Measurements from ENCODE around the gene FHL1. TPM values are rescaled to one million over a fixed set of nuclear protein-coding genes. Genes with fewer than 3 reads are reported as not detected.

FHL1 gene
- total and polyA plus RNA-seq, 2 of the 4 experiments (the other 2 are of a cell fraction): 69.4 to 72.9 TPM

DNA sequence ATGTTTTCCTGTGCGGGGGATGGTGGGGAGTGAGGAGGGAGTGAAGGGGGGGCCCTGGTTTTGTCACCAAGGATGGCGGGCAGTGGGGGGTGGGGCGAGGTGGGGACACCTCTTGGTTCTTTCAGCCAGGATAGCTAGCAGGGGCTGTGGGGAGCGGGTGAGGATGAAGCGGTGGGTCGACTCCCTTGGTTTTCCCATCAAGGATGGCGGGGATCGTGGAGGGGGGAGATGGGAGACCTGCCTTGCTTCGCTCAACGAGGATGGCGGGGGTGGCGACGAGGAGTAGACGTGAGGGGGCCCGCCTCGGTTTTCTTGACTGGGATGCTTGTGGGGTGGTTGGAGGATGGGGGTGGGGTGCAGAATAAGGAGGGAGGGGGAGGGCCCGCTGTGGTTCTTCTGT, 643 bp downstream of the FHL1 start:
- peak overlapping the region; percentile 67 for H2AK5ac ChIP-seq (ENCODE audit: low read depth, low read length)
- intact Hi-C loops (cut with micrococcal nuclease): loop anchor here (2.0 kb wide), 1 partner anchor 93 kb away; no protein-coding TSS in a partner anchor
- H3K14ac ChIP-seq (replicated peaks; ENCODE audit: low read depth, low read length): no peak overlapping the region
- H2BK20ac ChIP-seq (ENCODE audit: low read depth, low read length): no peak overlapping the region
- no peak for TF ChIP-seq CHD1 (IDR thresholded peaks at IDR 0.05; ENCODE audit: low read depth, low read length)
- no peak for TF ChIP-seq RFX5 (IDR thresholded peaks at IDR 0.05; ENCODE audit: low read depth, low read length)
- TF ChIP-seq SMC3 (IDR thresholded peaks at IDR 0.05; ENCODE audit: low read depth, low read length): no peak
- no peak for TF ChIP-seq ELK1 (IDR thresholded peaks at IDR 0.05; ENCODE audit: borderline replicate concordance, low read depth, low read length)
- no peak for TF ChIP-seq POLR2A (IDR thresholded peaks at IDR 0.05; ENCODE audit: low read depth, low read length)
- no peak for TF ChIP-seq USF2 (IDR thresholded peaks at IDR 0.05; ENCODE audit: low read depth, low read length)
- TF ChIP-seq FOS (IDR thresholded peaks at IDR 0.05; ENCODE audit: low read depth, low read length): no peak
- no peak for TF ChIP-seq MAFK (IDR thresholded peaks at IDR 0.05; ENCODE audit: low read depth, low read length)
- no peak for TF ChIP-seq BHLHE40 (IDR thresholded peaks at IDR 0.05; ENCODE audit: low read depth, low read length)
- no peak for TF ChIP-seq RAD21 (IDR thresholded peaks at IDR 0.05; ENCODE audit: low read length)
- H3K9me1 ChIP-seq (ENCODE audit: insufficient read depth, low read length): no peaks in the 10 kb centered on the region
- no peak overlapping the region for H2BK120ac ChIP-seq (ENCODE audit: low read depth, low read length)
- H3K9ac ChIP-seq (ENCODE audit: low read depth, low read length): peak overlapping the region; percentile 90
- peak overlapping the region; percentile 33 for H3K4ac ChIP-seq (ENCODE audit: low read depth, low read length)
- no peak overlapping the region for H3K56ac ChIP-seq (ENCODE audit: extremely low read depth, insufficient read depth, low read length)
- no peak overlapping the region for H2AK9ac ChIP-seq (replicated peaks; ENCODE audit: low read depth, low read length, poor library complexity)
- H3K36me3 ChIP-seq (ENCODE audit: control insufficient read depth, insufficient read depth, low read length): no peaks in the 10 kb centered on the region
- H2AFZ ChIP-seq (replicated peaks; ENCODE audit: low read length, poor library complexity): peak overlapping the region; percentile 70
- peak overlapping the region; percentile 83 for H3K4me2 ChIP-seq (ENCODE audit: low read depth, low read length)
- H3K9me3 ChIP-seq (ENCODE audit: control insufficient read depth, insufficient read depth, low read length): peaks cover 2% of the 10 kb centered on the region; the same call in 1 of the 2 replicates
- peaks cover 7% of the 10 kb centered on the region for H3K27me3 ChIP-seq (ENCODE audit: control insufficient read depth, insufficient read depth, low read length)
- POLR2A ChIA-PET (ENCODE audit: unreplicated experiment): no interaction called here
- no peaks in the 10 kb centered on the region; the same call in 1 of the 2 replicates for H3K4me1 ChIP-seq (ENCODE audit: control insufficient read depth, insufficient read depth, low read length)
- H4K20me1 ChIP-seq (ENCODE audit: insufficient read depth, low read length): no peaks in the 10 kb centered on the region; the same call in 1 of the 2 replicates
- H3K4me3 ChIP-seq (ENCODE audit: insufficient read depth, low read depth, low read length): peak overlapping the region; percentile 93
- no peak overlapping the region for H2BK5ac ChIP-seq (ENCODE audit: low read depth, low read length, poor library complexity, severe bottlenecking)
- H4K91ac ChIP-seq (ENCODE audit: insufficient read depth, low read depth, low read length): no peak overlapping the region
- 0 out of 4 replicates have a peak, but pooled peaks cover 0 to 2% of the 10 kb centered on the region in 2 experiments for H3K79me1 ChIP-seq (ENCODE audit: low read depth in 1 of 2, low read length in 2 of 2)
- no peak for DNase-seq
- no peak overlapping the region for H3K18ac ChIP-seq (ENCODE audit: low read depth, low read length)
- dilution Hi-C loops (cut with HindIII; ENCODE audit: low sequenced_read_pairs, unreplicated experiment): no loop called here
- no peak overlapping the region for H4K5ac ChIP-seq (ENCODE audit: low read depth, low read length)
- in situ Hi-C loops (cut with MboI; ENCODE audit: low sequenced_read_pairs): no loop called here
- ATAC-seq (ENCODE audit: low read depth): no peak; the same call in 1 of the 2 replicates
- CTCF ChIA-PET: no interaction called here
- no TSS peak for BruUV-seq (replicated peaks)
- H4K8ac ChIP-seq (ENCODE audit: low read depth in 2 of 2, low read length in 2 of 2): no peak overlapping the region; a peak in 1 of 4 replicates
- H2BK15ac ChIP-seq (ENCODE audit: low read depth, low read length): no peak overlapping the region
- WGBS, 2 experiments (ENCODE audit: extremely low coverage in 2 of 2, insufficient read length in 1 of 2): 20% methylated on average over 2 of the region's 17 CpGs; no CpG with 5 or more reads in 1 of the 2 experiments
- no peak overlapping the region for H3K23ac ChIP-seq (ENCODE audit: low read depth, low read length)
- H3K27ac ChIP-seq (ENCODE audit: insufficient read depth, low read length): peak overlapping the region; percentile 73
